ENCODE data around the gene EXOC6B.

Gene EXOC6B

DNA sequence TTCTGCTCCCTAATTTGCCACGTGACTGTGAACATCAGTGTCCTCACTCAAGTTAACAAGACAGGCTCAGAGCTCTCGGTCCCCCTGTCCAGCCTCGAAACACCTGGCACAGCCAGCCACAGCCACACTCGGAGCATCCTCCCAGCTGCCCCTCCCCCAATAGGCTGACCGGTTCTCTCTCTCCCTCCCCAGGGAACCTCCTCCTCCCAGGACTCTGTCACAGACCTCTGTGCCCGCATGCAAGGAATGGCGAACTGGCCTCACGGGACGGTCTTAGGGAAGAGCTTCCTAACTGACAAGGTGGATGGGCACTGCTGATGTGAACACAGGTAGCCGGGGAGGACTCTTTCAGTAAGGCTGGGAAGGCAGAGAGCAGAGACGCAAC, 697.0 kb downstream of the EXOC6B start:
- FAIRE-seq: no peak

- FAIRE-seq: no peak
Observed at GRCh38 chr2:72128059-72128842, 697.6 kb downstream of the EXOC6B start.

DNA sequence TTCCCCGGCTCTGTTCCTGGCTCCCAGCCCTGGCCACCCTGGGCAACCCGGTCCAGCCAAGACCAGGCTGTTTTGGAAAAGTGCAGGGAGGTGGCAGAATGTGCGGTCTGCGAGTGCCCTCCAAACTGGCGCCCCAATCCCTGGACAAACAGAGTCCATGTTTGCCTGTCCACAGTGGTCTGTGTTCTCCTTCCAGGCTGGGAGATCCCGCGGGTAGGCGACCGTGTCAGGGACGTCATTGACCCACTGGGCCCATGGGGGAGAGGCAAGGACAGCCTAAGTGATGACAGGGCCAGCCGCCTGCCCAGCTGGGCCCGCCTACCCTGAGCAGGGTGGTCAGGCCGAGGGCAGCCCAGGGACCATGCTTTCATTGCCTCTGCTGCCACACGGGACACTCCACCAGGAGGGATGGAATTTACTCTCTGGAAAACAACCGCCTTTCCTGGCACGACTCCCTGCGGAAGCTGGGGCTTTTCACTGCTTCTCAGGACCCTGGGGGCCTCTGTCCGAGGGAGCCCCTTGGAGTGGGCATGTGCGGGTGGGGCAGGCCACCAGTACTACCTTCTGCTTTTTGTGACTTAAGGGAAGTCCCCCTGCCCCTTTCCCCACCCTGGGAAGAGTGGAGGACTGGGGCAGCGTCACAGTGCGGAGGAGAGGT, 698.3 kb downstream of the EXOC6B start:
- no peak for FAIRE-seq

- no peak for FAIRE-seq
Observed at GRCh38 chr2:72126186-72127100, 699.4 kb downstream of the EXOC6B start.
